CD14-positive monocyte (primary cell): Measurements from ENCODE around the gene ZNF408. TPM values are rescaled to one million over a fixed set of nuclear protein-coding genes. Genes with fewer than 3 reads are reported as not detected.

Experiments
- DNase-seq, 3 donors: peaks; one replicate each; pipeline ENCODE4 v3.0.0-alpha.2; 2011 to 2022
- H2AFZ ChIP-seq: 2 replicates; pipeline ENCODE4 v1.6.0; 2012; ENCODE audit warnings: mild to moderate bottlenecking, low read depth, low read length, inconsistent platforms; ENCODE audit not compliant: insufficient read depth, poor library complexity, severe bottlenecking
- H3K27ac ChIP-seq, 2 donors: 1 replicate in 1 of 2; 2 replicates in 1 of 2; pipeline ENCODE4 v1.5.1; 2012 to 2013; ENCODE audit warnings: low read length in 2 of 2, control low read depth in 1 of 2, inconsistent platforms in 1 of 2, low read depth in 1 of 2, mild to moderate bottlenecking in 1 of 2
- H3K27me3 ChIP-seq, 2 donors: one replicate each; pipeline versions ENCODE4 v1.6.0 to v1.6.1; 2011 to 2013; ENCODE audit warnings: low read length in 2 of 2; ENCODE audit not compliant: control insufficient read depth in 2 of 2, insufficient read depth in 2 of 2
- H3K36me3 ChIP-seq, 2 donors: replicated peaks in 1 of 2; 1 replicate in 1 of 2; 2 replicates in 1 of 2; pipeline versions ENCODE4 v1.5.1 to v1.6.1; 2012 to 2013; ENCODE audit warnings: low read length in 2 of 2, control low read depth in 1 of 2, inconsistent platforms in 1 of 2, mild to moderate bottlenecking in 1 of 2; ENCODE audit not compliant: insufficient read depth in 2 of 2, control insufficient read depth in 1 of 2
- H3K4me1 ChIP-seq, 2 donors: 1 replicate in 1 of 2; 2 replicates in 1 of 2; pipeline versions ENCODE4 v1.5.1 to v1.6.1; 2012 to 2013; ENCODE audit warnings: low read length in 2 of 2, control low read depth in 1 of 2, inconsistent platforms in 1 of 2, mild to moderate bottlenecking in 1 of 2, moderate library complexity in 1 of 2; ENCODE audit not compliant: insufficient read depth in 2 of 2, control insufficient read depth in 1 of 2
- H3K4me2 ChIP-seq: replicated peaks from 2 replicates; pipeline ENCODE3; 2012; ENCODE audit warnings: low read length, moderate library complexity, mild to moderate bottlenecking; ENCODE audit not compliant: poor library complexity, severe bottlenecking; ENCODE audit errors: extremely low read depth
- H3K4me3 ChIP-seq, 3 experiments: fragments of 200-600 bp in 1 of 3; sonication (generic) in 1 of 3; replicated peaks in 1 of 3; 1 replicate in 2 of 3; 2 replicates in 1 of 3; pipeline ENCODE4 v1.5.1; 2011 to 2013; ENCODE audit warnings: low read length in 3 of 3, mild to moderate bottlenecking in 3 of 3, control low read depth in 2 of 3, low read depth in 2 of 3, inconsistent platforms in 1 of 3, moderate library complexity in 1 of 3
- H3K79me2 ChIP-seq: 2 replicates; pipeline ENCODE4 v1.6.0; 2012; ENCODE audit warnings: mild to moderate bottlenecking, control low read depth, inconsistent platforms, low read length, moderate library complexity; ENCODE audit not compliant: insufficient read depth
- H3K9ac ChIP-seq: 2 replicates; pipeline ENCODE4 v1.6.0; 2017; ENCODE audit warnings: low read length, mild to moderate bottlenecking; ENCODE audit not compliant: insufficient read depth, poor library complexity, severe bottlenecking
- H3K9me3 ChIP-seq, 2 donors: replicated peaks in 1 of 2; 1 replicate in 1 of 2; 2 replicates in 1 of 2; pipeline versions ENCODE4 v1.5.1 to v1.6.1; 2012 to 2013; ENCODE audit warnings: low read length in 2 of 2, control low read depth in 1 of 2; ENCODE audit not compliant: control insufficient read depth in 1 of 2, insufficient read depth in 1 of 2
- H4K20me1 ChIP-seq: 2 replicates; pipeline ENCODE4 v1.6.0; 2012; ENCODE audit warnings: mild to moderate bottlenecking, low read length, control low read depth, moderate library complexity; ENCODE audit not compliant: insufficient read depth
- H3K27ac Mint-ChIP-seq, 7 donors: one replicate each; pipeline ENCODE4 v1.8.0; 2020; ENCODE audit warnings: mild to moderate bottlenecking in 7 of 7, mixed read lengths in 7 of 7, moderate library complexity in 6 of 7, inconsistent platforms in 2 of 7
- H3K27me3 Mint-ChIP-seq, 3 donors: one replicate each; pipeline ENCODE4 v1.8.0; 2021 to 2022; ENCODE audit warnings: low read depth in 3 of 3, mild to moderate bottlenecking in 3 of 3, mixed read lengths in 3 of 3, moderate library complexity in 3 of 3, inconsistent platforms in 1 of 3
- H3K36me3 Mint-ChIP-seq, 2 donors: one replicate each; pipeline ENCODE4 v1.8.0; 2020; ENCODE audit warnings: mixed read lengths in 2 of 2, inconsistent platforms in 1 of 2, mild to moderate bottlenecking in 1 of 2
- H3K4me1 Mint-ChIP-seq: one replicate; pipeline ENCODE4 v1.8.0; 2020; ENCODE audit warnings: mild to moderate bottlenecking, mixed read lengths
- H3K4me3 Mint-ChIP-seq, 2 donors: one replicate each; pipeline ENCODE4 v1.8.0; 2020; ENCODE audit warnings: mild to moderate bottlenecking in 2 of 2, mixed read lengths in 2 of 2, moderate library complexity in 1 of 2
- H3K9me3 Mint-ChIP-seq, 7 donors: one replicate each; pipeline ENCODE4 v1.8.0; 2020 to 2022; ENCODE audit warnings: mixed read lengths in 7 of 7, mild to moderate bottlenecking in 6 of 7, moderate library complexity in 6 of 7, inconsistent platforms in 2 of 7
- CTCF ChIP-seq: fragments of 200-600 bp; IDR thresholded peaks from one replicate; pipeline ENCODE4 v1.8.0; 2022; ENCODE audit warnings: antibody characterized with exemption, mild to moderate bottlenecking
- WGBS: methylation state at CpG from one replicate; pipeline ENCODE4 v1.1.5; 2013; ENCODE audit warnings: missing lambda C conversion rate; ENCODE audit not compliant: insufficient coverage; 5-methylcytosine and 5-hydroxymethylcytosine counted together
- intact Hi-C, 2 donors: fragments of 100-400 bp; cut with micrococcal nuclease; formaldehyde crosslinking; loops; one replicate each; pipeline versions ENCODE4 v1.15.0 to v1.15.1; 2023
- polyA plus RNA-seq, 3 donors: library from polyadenylated mRNA; depleted of rRNA in 1 of 3; unstranded in 2 of 3; stranded (reverse) in 1 of 3; fragments of 300-500 nt in 2 of 3; fragments of >200 nt in 1 of 3; fragmentation: Illumina TruSeq in 2 of 3; gene quantifications; 1 replicate in 2 of 3; 2 replicates in 1 of 3; pipeline ENCODE4 v1.2.3, GENCODE V29; 2012 to 2021

The ZNF408 gene
- polyA plus RNA-seq, 3 donors = 4.1 to 4.5 (median 4.2) TPM

- no peaks in the 10 kb centered on the region for H4K20me1 ChIP-seq
- no peak overlapping the region for H2AFZ ChIP-seq
- H3K9ac ChIP-seq = peak overlapping the region; percentile 51
- intact Hi-C loops = loop anchor here in 1 of 2 donors (2.0 kb wide), 1 partner anchor 29 kb away; the partner anchor contains the start of genes ARHGAP1 and ZNF408
- TF ChIP-seq CTCF = no peak
- peaks cover 44 to 67% of the 10 kb centered on the region in 2 donors for H3K36me3 Mint-ChIP-seq
- H3K4me3 ChIP-seq = peak overlapping the region in 2 of 3 experiments; percentile 16 to 65
- peak overlapping the region; percentile 69 to 81 for H3K4me3 Mint-ChIP-seq
- H3K4me1 Mint-ChIP-seq = peaks cover 76% of the 10 kb centered on the region
- H3K27me3 ChIP-seq = no peaks in the 10 kb centered on the region
- peaks cover 26 to 38% of the 10 kb centered on the region in 2 donors for H3K36me3 ChIP-seq
- peak overlapping the region; percentile 91 to 99 (median 97) for H3K27ac Mint-ChIP-seq
- peak overlapping the region; percentile 58 for H3K4me2 ChIP-seq
- no peaks in the 10 kb centered on the region for H3K9me3 ChIP-seq
- H3K4me1 ChIP-seq = peaks cover 73 to 76% of the 10 kb centered on the region in 2 donors
- peaks cover 65% of the 10 kb centered on the region for H3K79me2 ChIP-seq
- peaks cover 0 to 7% (median 3%) of the 10 kb centered on the region in 7 donors for H3K9me3 Mint-ChIP-seq
- H3K27me3 Mint-ChIP-seq = no peaks in the 10 kb centered on the region
- WGBS = 89% methylated on average over 9 of the region's 10 CpGs
- no peak for DNase-seq
- peak overlapping the region; percentile 94 to 95 for H3K27ac ChIP-seq
Observed at GRCh38 chr11:46671958-46672315, 28.9 kb upstream of the ZNF408 start.

- peak overlapping the region; percentile 94 to 95 for H3K27ac ChIP-seq
- H3K36me3 Mint-ChIP-seq = peaks cover 44 to 67% of the 10 kb centered on the region in 2 donors
- H3K27me3 ChIP-seq = no peaks in the 10 kb centered on the region
- intact Hi-C loops = no loop called here
- H3K4me3 Mint-ChIP-seq = peak overlapping the region; percentile 69 to 81
- peaks cover 81% of the 10 kb centered on the region for H3K4me1 Mint-ChIP-seq
- H3K4me3 ChIP-seq = peak overlapping the region in 2 of 3 experiments; percentile 16 to 65
- H3K9me3 ChIP-seq = no peaks in the 10 kb centered on the region
- H3K27me3 Mint-ChIP-seq = no peaks in the 10 kb centered on the region
- peaks cover 21 to 33% of the 10 kb centered on the region in 2 donors for H3K36me3 ChIP-seq
- H3K79me2 ChIP-seq = peaks cover 61% of the 10 kb centered on the region
- peak in 2 of 3 donors; percentile 48 to 53 for DNase-seq
- 15% methylated on average over 3 of the region's 7 CpGs for WGBS
- no peak for TF ChIP-seq CTCF
- peaks cover 78 to 81% of the 10 kb centered on the region in 2 donors for H3K4me1 ChIP-seq
- peak overlapping the region; percentile 91 to 99 (median 97) for H3K27ac Mint-ChIP-seq
- H3K4me2 ChIP-seq = peak overlapping the region; percentile 58
- no peak overlapping the region for H2AFZ ChIP-seq
- H3K9ac ChIP-seq = peak overlapping the region; percentile 51
- no peaks in the 10 kb centered on the region for H4K20me1 ChIP-seq
- H3K9me3 Mint-ChIP-seq = peaks cover 0 to 7% (median 3%) of the 10 kb centered on the region in 7 donors
Observed at GRCh38 chr11:46672381-46672839, 28.4 kb upstream of the ZNF408 start.
